ENCODE data around the gene PRSS38. TPM values are rescaled to one million over a fixed set of nuclear protein-coding genes. Genes with fewer than 3 reads are reported as not detected.

The PRSS38 gene
- total and polyA plus RNA-seq, 12 donors: not detected

- Histone ChIP-seq H3K4me1 (peaks cover 6 to 40% (median 19%) of the 10 kb centered on the region in 9 donors), H3K36me3 (peaks cover 0 to 83% (median 36%) of the 10 kb centered on the region in 9 donors), H3K27ac (no peak overlapping the region), H3K4me3 (peak overlapping the region in 1 of 10 donors; percentile 14), H3K27me3 (no peaks in the 10 kb centered on the region), H3K9me3 (no peaks in the 10 kb centered on the region)
- TF ChIP-seq, protein P1, sequence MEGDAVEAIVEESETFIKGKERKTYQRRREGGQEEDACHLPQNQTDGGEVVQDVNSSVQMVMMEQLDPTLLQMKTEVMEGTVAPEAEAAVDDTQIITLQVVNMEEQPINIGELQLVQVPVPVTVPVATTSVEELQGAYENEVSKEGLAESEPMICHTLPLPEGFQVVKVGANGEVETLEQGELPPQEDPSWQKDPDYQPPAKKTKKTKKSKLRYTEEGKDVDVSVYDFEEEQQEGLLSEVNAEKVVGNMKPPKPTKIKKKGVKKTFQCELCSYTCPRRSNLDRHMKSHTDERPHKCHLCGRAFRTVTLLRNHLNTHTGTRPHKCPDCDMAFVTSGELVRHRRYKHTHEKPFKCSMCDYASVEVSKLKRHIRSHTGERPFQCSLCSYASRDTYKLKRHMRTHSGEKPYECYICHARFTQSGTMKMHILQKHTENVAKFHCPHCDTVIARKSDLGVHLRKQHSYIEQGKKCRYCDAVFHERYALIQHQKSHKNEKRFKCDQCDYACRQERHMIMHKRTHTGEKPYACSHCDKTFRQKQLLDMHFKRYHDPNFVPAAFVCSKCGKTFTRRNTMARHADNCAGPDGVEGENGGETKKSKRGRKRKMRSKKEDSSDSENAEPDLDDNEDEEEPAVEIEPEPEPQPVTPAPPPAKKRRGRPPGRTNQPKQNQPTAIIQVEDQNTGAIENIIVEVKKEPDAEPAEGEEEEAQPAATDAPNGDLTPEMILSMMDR (IDR thresholded peaks at IDR 0.05): no peak
- WGBS, 2 donors: 89 to 91% methylated on average over 6 of the region's 6 CpGs
- no peak for DNase-seq
- intact Hi-C loops (cut with DNase I): loop anchor here in 2 of 10 donors (10.0 kb wide), 1 partner anchor 283 kb away; no protein-coding TSS in a partner anchor
- no peak for ATAC-seq
Observed at GRCh38 chr1:227767401-227768124, 47.9 kb upstream of the PRSS38 start.

DNA sequence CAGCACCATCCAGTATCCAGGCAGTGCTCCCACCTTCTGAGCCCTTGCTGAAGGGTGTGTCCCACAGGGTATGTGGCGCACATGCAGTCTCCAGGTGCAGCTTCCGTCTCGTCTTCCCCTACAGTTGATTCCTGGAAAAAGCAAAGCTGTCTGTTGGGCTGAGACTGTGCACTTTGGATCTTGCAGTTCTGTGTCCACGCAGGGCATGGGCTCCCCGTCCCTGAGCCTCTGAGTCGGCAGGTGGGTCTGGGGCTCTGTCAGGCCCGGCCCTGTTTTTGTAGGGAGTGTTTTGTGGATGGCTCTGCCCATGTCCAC is 47.4 kb upstream of the PRSS38 start:
- peaks cover under 1 to 34% (median 14%) of the 10 kb centered on the region in 9 donors for H3K4me1 ChIP-seq
- no peaks in the 10 kb centered on the region for H3K27me3 ChIP-seq
- no peak for ATAC-seq
- no peak overlapping the region for H3K27ac ChIP-seq
- H3K9me3 ChIP-seq: no peaks in the 10 kb centered on the region
- TF ChIP-seq, protein P1 (IDR thresholded peaks at IDR 0.05): no peak
- no peak for DNase-seq
- 93 to 95% methylated on average over 7 of the region's 7 CpGs for WGBS, 2 donors
- intact Hi-C loops (cut with DNase I): loop anchor here in 2 of 10 donors (10.0 kb wide), 1 partner anchor 283 kb away; no protein-coding TSS in a partner anchor
- no peak overlapping the region for H3K4me3 ChIP-seq
- H3K36me3 ChIP-seq: peaks cover 0 to 83% (median 36%) of the 10 kb centered on the region in 9 donors

- Histone ChIP-seq H3K27ac (no peak overlapping the region), H3K9me3 (no peaks in the 10 kb centered on the region), H3K27me3 (no peaks in the 10 kb centered on the region), H3K4me3 (no peak overlapping the region), H3K36me3 (peaks cover 0 to 81% (median 36%) of the 10 kb centered on the region in 9 donors), H3K4me1 (peaks cover 0 to 29% (median 8%) of the 10 kb centered on the region in 9 donors)
- 86 to 95% methylated on average over 6 of the region's 6 CpGs for whole genome bisulfite sequencing, 2 donors
- TF ChIP-seq, protein P1 (IDR thresholded peaks at IDR 0.05): no peak
- ATAC-seq (no peak), DNase-seq (no peak)
- intact Hi-C loops (cut with DNase I): loop anchor here in 2 of 10 donors (10.0 kb wide), 1 partner anchor 284 kb away; no protein-coding TSS in a partner anchor
Observed at GRCh38 chr1:227768640-227769039, 46.8 kb upstream of the PRSS38 start.

DNA sequence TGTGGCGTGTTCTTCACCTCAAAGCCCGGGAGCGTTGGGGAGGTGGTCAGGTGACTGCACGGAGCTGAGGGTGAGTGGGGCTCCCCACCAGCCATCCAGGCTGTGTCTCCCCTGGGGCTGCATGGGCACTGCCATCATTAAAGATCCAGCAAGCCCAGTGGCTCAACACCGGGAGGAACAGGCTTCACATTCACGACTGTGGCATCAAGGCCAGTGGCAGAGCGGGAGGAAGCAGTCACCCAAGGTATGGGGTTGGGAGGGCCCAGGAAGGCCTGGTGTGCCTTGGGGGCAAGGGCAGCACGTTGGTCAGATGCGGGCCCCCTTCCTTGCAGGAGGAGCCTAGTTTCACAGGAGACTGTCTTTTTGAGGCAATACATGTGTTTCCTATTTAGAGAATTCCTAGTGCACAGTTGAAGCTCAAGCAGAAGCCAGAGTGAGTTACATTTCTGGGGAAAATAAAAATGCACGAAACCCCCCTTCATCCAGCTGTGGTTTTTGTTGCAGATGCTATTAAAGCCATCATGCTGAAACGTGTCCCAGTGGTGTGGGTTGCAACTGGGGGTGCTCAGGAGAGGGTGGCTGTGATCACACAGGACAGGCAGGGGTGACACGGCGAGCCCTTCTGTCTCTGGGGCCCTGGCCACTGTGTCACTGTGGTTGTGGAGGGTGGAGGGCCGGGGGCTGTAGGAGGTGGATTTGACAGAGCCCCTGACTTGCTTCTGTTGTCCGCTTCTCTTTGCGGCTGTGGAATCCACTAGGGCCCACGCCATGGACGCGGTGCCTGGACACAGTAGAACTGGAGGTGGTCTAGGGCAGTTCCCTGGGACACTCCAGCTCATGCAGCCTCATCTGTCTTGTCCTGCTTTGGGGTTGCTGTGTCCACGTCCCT is 46.2 kb upstream of the PRSS38 start:
- 95 to 96% methylated on average over 20 of the region's 20 CpGs for WGBS, 2 donors
- DNase-seq: no peak
- Histone ChIP-seq H3K9me3 (no peaks in the 10 kb centered on the region), H3K4me1 (peaks cover 0 to 24% (median 7%) of the 10 kb centered on the region in 9 donors), H3K4me3 (no peak overlapping the region), H3K36me3 (peaks cover 0 to 75% (median 36%) of the 10 kb centered on the region in 9 donors), H3K27me3 (no peaks in the 10 kb centered on the region), H3K27ac (no peak overlapping the region)
- ATAC-seq: no peak
- TF ChIP-seq, protein P1 (IDR thresholded peaks at IDR 0.05): no peak
- intact Hi-C loops (cut with DNase I): loop anchor here in 2 of 10 donors (10.0 kb wide), 1 partner anchor 284 kb away; no protein-coding TSS in a partner anchor

All from heart right ventricle (tissue), 16 donors.